ENCODE measurements around the gene ELOVL3.
A peak's percentile ranks its signal among the peaks of the same experiment; 100 is the strongest.

Gene ELOVL3

GRCh38 chr10:102231357-102232318 lies 5.5 kb downstream of the ELOVL3 start:
- ChIA-PET POLR2A (no interaction called here), CTCF (interaction anchor here (0.6 to 17.7 kb wide), 38 partner anchors 7 to 352 kb away, joined by 3 to 942 read pairs (median 6); partner anchors contain the start of genes CUEDC2, FBXL15, GBF1 and NFKB2)
- DNase-seq (ENCODE audit: low read depth, low spot score), result no peak
- TF ChIP-seq CTCF (IDR thresholded peaks at IDR 0.05; ENCODE audit: insufficient read depth, low read length, missing control alignments), result peak; percentile 77
- peak overlapping the region; percentile 33 for H3K4me3 ChIP-seq (ENCODE audit: low read depth, low read length)

GRCh38 chr10:102233997-102234396 lies 7.9 kb downstream of the ELOVL3 start:
- TF ChIP-seq CTCF (IDR thresholded peaks at IDR 0.05; ENCODE audit: insufficient read depth, low read length, missing control alignments), result no peak

GRCh38 chr10:102234888-102235597 lies 8.9 kb downstream of the ELOVL3 start:
- no peak for DNase-seq (ENCODE audit: low read depth, low spot score)
- no peak for TF ChIP-seq CTCF (IDR thresholded peaks at IDR 0.05; ENCODE audit: insufficient read depth, low read length, missing control alignments)
- ChIA-PET CTCF (interaction anchor here (0.6 to 17.7 kb wide), 10 partner anchors 8 to 268 kb away, joined by 3 to 942 read pairs (median 4); partner anchors contain the start of genes ACTR1A, ELOVL3 and NFKB2), POLR2A (no interaction called here)
- H3K4me3 ChIP-seq (ENCODE audit: low read depth, low read length), result no peak overlapping the region

More at GRCh38 chr10:102233997-102234396, 7.9 kb downstream of the ELOVL3 start:
- H3K4me3 ChIP-seq (ENCODE audit: low read depth, low read length), result no peak overlapping the region
- ChIA-PET POLR2A (no interaction called here), CTCF (interaction anchor here (1.0 to 17.7 kb wide), 8 partner anchors 35 to 190 kb away, joined by 3 to 942 read pairs (median 4); partner anchors contain the start of genes FBXL15 and NFKB2)
- DNase-seq (ENCODE audit: low read depth, low spot score), result no peak

GRCh38 chr10:102235598-102235920 lies 9.5 kb downstream of the ELOVL3 start:
- CTCF ChIA-PET, result interaction anchor here (0.7 to 17.7 kb wide), 7 partner anchors 9 to 241 kb away, joined by 3 to 942 read pairs (median 4); partner anchors contain the start of genes ELOVL3 and NFKB2
- no peak for TF ChIP-seq CTCF (IDR thresholded peaks at IDR 0.05; ENCODE audit: insufficient read depth, low read length, missing control alignments)
- no peak for DNase-seq (ENCODE audit: low read depth, low spot score)
- POLR2A ChIA-PET, result no interaction called here
- H3K4me3 ChIP-seq (ENCODE audit: low read depth, low read length), result no peak overlapping the region

- DNase-seq (ENCODE audit: low read depth, low spot score), result no peak
- ChIA-PET POLR2A (interaction anchor here (0.7 kb wide), 1 partner anchor 71 kb away, joined by 3 read pairs; no protein-coding TSS in a partner anchor), CTCF (interaction anchor here (0.7 to 17.7 kb wide), 8 partner anchors 7 to 241 kb away, joined by 3 to 942 read pairs (median 6); partner anchors contain the start of genes ELOVL3 and NFKB2)
- no peak overlapping the region for H3K4me3 ChIP-seq (ENCODE audit: low read depth, low read length)
- no peak for TF ChIP-seq CTCF (IDR thresholded peaks at IDR 0.05; ENCODE audit: insufficient read depth, low read length, missing control alignments)
Observed at GRCh38 chr10:102236006-102236405, 9.9 kb downstream of the ELOVL3 start.
